GM18507 (cell line): ENCODE results near the gene CCDC160.
A peak's percentile ranks its signal among the peaks of the same experiment; 100 is the strongest.
"Not testable (repeated sequence)": the region's sequence is repeated elsewhere in the genome, so short reads cannot be mapped to it uniquely, and the experiment has no call there.

ENCODE experiments used
- DNase-seq: peaks from one replicate; pipeline ENCODE4 v3.0.0; 2011; ENCODE audit warnings: low read depth; ENCODE audit not compliant: insufficient read length; ENCODE audit errors: extremely low spot score
- FAIRE-seq: peaks from 2 replicates; lab custom pipeline; 2011; peaks lifted over from hg19 to GRCh38; lab: Jason Lieb, UNC

The CCDC160 gene

DNA sequence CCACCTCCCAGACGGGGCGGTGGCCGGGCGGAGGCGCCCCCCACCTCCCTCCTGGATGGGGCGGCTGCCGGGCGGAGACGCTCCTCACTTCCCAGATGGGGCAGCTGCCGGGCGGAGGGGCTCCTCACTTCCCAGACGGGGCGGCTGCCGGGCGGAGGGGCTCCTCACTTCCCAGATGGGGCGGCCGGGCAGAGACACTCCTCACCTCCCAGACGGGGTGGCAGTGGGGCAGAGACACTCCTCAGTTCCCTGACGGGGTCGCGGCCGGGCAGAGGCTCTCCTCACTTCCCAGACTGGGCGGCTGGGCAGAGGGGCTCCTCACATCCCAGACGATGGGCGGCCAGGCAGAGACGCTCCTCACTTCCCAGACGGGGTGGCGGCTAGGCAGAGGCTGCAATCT, 49.0 kb downstream of the CCDC160 start:
- not testable (repeated sequence) for DNase-seq, FAIRE-seq

DNA sequence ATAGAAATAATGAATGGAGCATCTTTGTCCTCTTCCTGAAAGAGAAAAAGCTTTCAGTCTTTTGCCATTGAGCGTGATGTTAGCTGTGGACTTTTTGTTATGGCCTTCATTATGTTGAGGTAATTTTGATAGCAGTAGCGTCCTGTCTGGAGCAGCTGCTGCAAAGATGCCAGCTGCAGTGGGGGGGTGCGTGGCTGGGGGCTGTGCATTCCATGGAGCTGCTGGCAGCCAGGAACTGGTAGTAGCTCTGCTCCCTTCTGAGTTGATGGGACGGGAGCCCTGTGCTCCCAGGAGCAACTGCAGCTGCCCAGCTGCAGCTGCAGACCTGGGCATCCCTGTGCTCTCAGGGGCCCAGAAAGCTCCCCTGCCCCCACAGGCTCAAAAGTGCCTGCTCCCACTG, 50.4 kb downstream of the CCDC160 start:
- DNase-seq (no peak), FAIRE-seq (no peak)

DNA sequence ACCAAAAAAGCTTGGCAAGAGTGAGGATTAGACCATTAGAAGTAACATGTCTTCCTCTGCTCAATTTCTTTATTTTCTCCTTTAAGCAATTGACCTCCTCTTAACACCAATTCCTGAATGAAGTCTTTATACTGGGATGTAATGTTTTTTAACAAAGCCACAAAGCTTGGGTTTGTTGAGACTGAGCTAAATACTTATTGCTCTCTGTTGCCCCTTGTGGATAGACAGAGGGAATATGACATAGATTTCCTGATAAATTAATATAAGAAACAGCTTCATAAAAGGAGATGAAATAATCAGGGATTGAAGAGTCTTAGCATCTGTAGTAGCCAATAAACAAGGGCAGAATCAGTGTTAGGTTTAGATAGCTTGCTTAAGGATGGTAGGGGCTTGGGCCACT, 57.6 kb downstream of the CCDC160 start:
- DNase-seq = no peak

More for the DNA sequence above, 57.6 kb downstream of the CCDC160 start:
- peak; percentile 47 for FAIRE-seq
